Neural crest cell (in vitro differentiated cells): ENCODE data around the gene APOC3. TPM values are rescaled to one million over a fixed set of nuclear protein-coding genes. Genes with fewer than 3 reads are reported as not detected.
"Not testable (repeated sequence)": the region's sequence is repeated elsewhere in the genome, so short reads cannot be mapped to it uniquely, and the experiment has no call there.

Experiments
- DNase-seq: peaks from one replicate; pipeline ENCODE4 v3.0.0; 2021; ENCODE audit warnings: low read depth, mixed read lengths, low spot score
- H3K27ac Mint-ChIP-seq: one replicate; pipeline ENCODE4 v1.8.0; 2021; ENCODE audit warnings: mild to moderate bottlenecking, mixed read lengths; ENCODE audit not compliant: unreplicated experiment
- H3K27me3 Mint-ChIP-seq: 2 replicates; pipeline ENCODE4 v1.8.0; 2021; ENCODE audit warnings: low read depth, mild to moderate bottlenecking, mixed read lengths
- H3K36me3 Mint-ChIP-seq: 2 replicates; pipeline ENCODE4 v1.8.0; 2021; ENCODE audit warnings: low read depth, mild to moderate bottlenecking, mixed read lengths
- H3K4me1 Mint-ChIP-seq: 2 replicates; pipeline ENCODE4 v1.8.0; 2021; ENCODE audit warnings: mixed read lengths
- H3K4me3 Mint-ChIP-seq: one replicate; pipeline ENCODE4 v1.8.0; 2021; ENCODE audit warnings: mild to moderate bottlenecking, mixed read lengths
- H3K9me3 Mint-ChIP-seq: 2 replicates; pipeline ENCODE4 v1.8.0; 2021; ENCODE audit warnings: mixed read lengths
- CTCF ChIP-seq: fragments of 200-600 bp; sonication (generic); conservative IDR thresholded peaks from 2 replicates; pipeline ENCODE4 v1.5.0; 2021; ENCODE audit warnings: antibody characterized with exemption, mild to moderate bottlenecking
- total RNA-seq: library from RNA; stranded (reverse); gene quantifications from 2 replicates; pipeline ENCODE4 v1.2.1, GENCODE V29; 2021

Gene APOC3
- total RNA-seq, 1 donor from 2014 or later = not detected

DNA sequence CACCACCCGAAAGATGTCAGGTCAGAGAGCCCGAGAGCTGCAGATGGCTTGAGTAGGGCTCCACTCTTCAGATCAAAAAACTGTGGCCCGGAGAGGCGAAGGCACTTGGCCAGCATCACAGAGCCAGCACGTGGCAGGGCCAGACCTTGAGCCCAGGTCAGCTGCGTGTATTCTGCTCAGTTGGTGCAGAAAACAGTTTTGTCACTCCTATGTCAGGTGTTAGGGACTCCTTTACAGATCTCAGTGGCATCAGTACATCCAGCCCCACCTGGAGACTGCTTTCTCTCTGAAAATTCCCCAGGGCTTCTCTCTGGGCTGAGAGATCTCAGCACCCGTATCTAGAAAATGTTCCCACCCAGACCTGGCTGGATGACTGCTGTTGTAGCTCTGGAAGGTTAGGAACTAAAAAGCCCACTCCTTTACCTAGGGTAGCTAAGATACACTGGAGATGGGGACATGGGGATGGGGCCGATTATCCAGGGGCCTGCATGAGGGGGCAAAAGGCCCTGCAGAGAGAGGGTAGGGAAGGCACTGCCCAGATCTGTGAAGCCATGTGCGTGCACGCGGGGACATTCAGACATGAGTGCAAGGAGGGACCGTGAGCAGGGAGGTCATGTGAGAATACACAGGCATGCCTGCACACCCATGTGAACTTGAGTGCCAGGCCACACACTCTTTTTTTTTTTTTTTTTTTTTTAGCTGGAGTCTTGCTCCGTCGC is 4.3 kb downstream of the APOC3 start:
- Mint-ChIP-seq H3K4me1 (peaks cover 32% of the 10 kb centered on the region), H3K4me3 (peak overlapping the region; percentile 44), H3K27ac (no peak overlapping the region), H3K27me3 (no peaks in the 10 kb centered on the region), H3K9me3 (no peaks in the 10 kb centered on the region), H3K36me3 (no peaks in the 10 kb centered on the region)
- no peak for TF ChIP-seq CTCF
- DNase-seq = no peak

GRCh38 chr11:116834535-116835041 is 4.9 kb downstream of the APOC3 start:
- DNase-seq, H3K36me3 Mint-ChIP-seq, H3K9me3 Mint-ChIP-seq, H3K27me3 Mint-ChIP-seq, H3K4me3 Mint-ChIP-seq: not testable (repeated sequence)
- Mint-ChIP-seq H3K4me1 (peaks cover 32% of the 10 kb centered on the region), H3K27ac (peak overlapping the region; percentile 91)

- Mint-ChIP-seq H3K36me3 (no peaks in the 10 kb centered on the region), H3K27me3 (no peaks in the 10 kb centered on the region), H3K4me1 (peaks cover 32% of the 10 kb centered on the region), H3K27ac (no peak overlapping the region), H3K4me3 (peak overlapping the region; percentile 75), H3K9me3 (no peaks in the 10 kb centered on the region)
- no peak for TF ChIP-seq CTCF
- DNase-seq = no peak
Measured at GRCh38 chr11:116835042-116835772, 5.5 kb downstream of the APOC3 start.

DNA sequence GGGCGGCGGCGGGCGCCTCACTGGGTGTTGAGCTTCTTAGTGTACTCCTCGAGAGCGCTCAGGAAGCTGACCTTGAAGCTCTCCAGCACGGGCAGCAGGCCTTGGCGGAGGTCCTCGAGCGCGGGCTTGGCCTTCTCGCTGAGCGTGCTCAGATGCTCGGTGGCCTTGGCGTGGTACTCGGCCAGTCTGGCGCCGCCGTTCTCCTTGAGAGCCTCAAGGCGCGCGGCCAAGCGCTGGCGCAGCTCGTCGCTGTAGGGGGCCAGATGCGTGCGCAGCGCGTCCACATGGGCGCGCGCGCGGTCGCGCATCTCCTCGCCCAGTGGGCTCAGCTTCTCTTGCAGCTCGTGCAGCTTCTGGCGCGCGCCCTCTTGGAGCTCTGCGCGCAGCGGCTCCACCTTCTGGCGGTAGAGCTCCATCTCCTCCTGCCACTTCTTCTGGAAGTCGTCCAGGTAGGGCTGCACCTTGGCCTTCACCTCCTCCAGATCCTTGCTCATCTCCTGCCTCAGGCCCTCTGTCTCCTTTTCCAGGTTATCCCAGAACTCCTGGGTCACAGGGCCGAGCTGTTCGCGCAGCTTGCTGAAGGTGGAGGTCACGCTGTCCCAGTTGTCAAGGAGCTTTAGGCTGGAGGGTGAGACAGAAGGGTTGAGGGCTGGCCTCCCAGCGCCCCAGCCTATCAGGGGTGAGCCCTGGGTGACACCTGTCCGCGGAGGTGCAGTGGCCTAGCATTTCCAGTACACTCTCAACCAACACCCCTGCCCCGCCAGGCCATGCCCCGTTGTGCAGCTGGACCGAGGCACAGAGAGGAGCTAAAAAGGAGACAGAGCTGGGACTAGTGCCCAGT is 6.3 kb downstream of the APOC3 start:
- peak; percentile 68 for TF ChIP-seq CTCF

DNA sequence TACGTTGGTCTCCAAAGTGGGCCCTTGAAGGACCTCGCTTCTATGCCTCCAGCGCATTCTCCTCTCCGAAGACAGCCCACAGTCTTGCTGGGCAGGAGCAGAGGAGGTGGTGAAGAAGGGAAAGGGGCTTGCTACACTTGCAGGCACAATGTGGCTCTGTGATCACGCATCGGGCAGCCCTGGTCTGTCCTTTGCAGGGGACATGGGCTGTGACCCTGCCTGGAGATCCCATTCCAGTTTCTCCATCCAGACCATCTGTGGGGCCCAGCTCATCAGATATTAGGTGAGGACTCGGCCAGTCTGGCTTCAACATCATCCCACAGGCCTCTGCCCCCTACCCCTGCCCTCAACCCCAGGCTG is 6.9 kb downstream of the APOC3 start:
- Mint-ChIP-seq H3K4me1 (peaks cover 32% of the 10 kb centered on the region), H3K9me3 (no peaks in the 10 kb centered on the region), H3K27ac (no peak overlapping the region), H3K27me3 (no peaks in the 10 kb centered on the region), H3K4me3 (no peak overlapping the region), H3K36me3 (no peaks in the 10 kb centered on the region)
- DNase-seq = no peak
- TF ChIP-seq CTCF = no peak

More for the DNA sequence above, 6.3 kb downstream of the APOC3 start:
- peak; percentile 74 for DNase-seq
- H3K27ac Mint-ChIP-seq = peak overlapping the region; percentile 57
- peak overlapping the region; percentile 75 for H3K4me3 Mint-ChIP-seq
- H3K9me3 Mint-ChIP-seq = no peaks in the 10 kb centered on the region
- no peaks in the 10 kb centered on the region for H3K36me3 Mint-ChIP-seq
- peaks cover 32% of the 10 kb centered on the region for H3K4me1 Mint-ChIP-seq
- no peaks in the 10 kb centered on the region for H3K27me3 Mint-ChIP-seq
